ELR (cell line): Measurements from ENCODE around the gene NUDT8.
A peak's percentile ranks its signal among the peaks of the same experiment; 100 is the strongest.
"Not testable (repeated sequence)": the region's sequence is repeated elsewhere in the genome, so short reads cannot be mapped to it uniquely, and the experiment has no call there.

Experiments
- DNase-seq: peaks from one replicate; pipeline ENCODE4 v3.0.0-alpha.2; 2015; ENCODE audit warnings: low read depth

Gene NUDT8

GRCh38 chr11:67588899-67589415 lies 40.8 kb downstream of the NUDT8 start:
- not testable (repeated sequence) for DNase-seq

- DNase-seq = no peak
These were observed 41.6 kb downstream of the NUDT8 start for GRCh38 chr11:67588136-67588503.

- DNase-seq = no peak
These were observed 43.0 kb downstream of the NUDT8 start for GRCh38 chr11:67586568-67587250.

- no peak for DNase-seq
These were observed 43.8 kb downstream of the NUDT8 start for GRCh38 chr11:67585911-67586310.

- DNase-seq = no peak
These were observed 44.6 kb downstream of the NUDT8 start for GRCh38 chr11:67584881-67585873.

GRCh38 chr11:67584205-67584880 lies 45.4 kb downstream of the NUDT8 start:
- peak; percentile 59 for DNase-seq

- peak; percentile 91 for DNase-seq
These were observed 46.2 kb downstream of the NUDT8 start, which contains the start of gene GSTP1 for GRCh38 chr11:67583247-67584204. TSS of gene GSTP1 (plus strand) at chr11:67583812. CDS start at chr11:67583844, 32 bp downstream.

- no peak for DNase-seq
These were observed 47.7 kb downstream of the NUDT8 start for GRCh38 chr11:67582011-67582410.

- DNase-seq = no peak
These were observed 48.3 kb downstream of the NUDT8 start for GRCh38 chr11:67581469-67581868.

- DNase-seq = no peak
These were observed 51.8 kb downstream of the NUDT8 start for GRCh38 chr11:67577951-67578350.
